ENCODE results near the gene RNF34.

Gene RNF34

DNA sequence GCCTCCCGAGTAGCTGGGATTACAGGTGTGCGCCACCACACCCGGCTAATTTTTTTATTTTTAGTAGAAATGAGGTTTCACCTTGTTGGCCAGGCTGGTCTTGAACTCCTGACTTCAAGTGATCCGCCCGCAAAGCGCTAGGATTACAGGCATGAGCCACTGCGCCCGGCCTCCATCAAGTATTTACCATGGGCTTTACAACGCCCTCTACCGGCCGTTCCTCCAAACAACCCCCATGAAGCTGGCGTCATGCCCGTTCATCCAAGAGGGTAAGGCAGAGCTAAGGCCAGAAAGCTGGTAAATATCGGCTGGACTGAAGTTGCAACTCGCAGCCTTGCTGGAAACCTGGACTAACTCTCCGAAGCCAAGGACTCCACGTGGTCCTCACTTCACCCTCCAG lies 41.6 kb downstream of the RNF34 start:
- no peak for DNase-seq

DNA sequence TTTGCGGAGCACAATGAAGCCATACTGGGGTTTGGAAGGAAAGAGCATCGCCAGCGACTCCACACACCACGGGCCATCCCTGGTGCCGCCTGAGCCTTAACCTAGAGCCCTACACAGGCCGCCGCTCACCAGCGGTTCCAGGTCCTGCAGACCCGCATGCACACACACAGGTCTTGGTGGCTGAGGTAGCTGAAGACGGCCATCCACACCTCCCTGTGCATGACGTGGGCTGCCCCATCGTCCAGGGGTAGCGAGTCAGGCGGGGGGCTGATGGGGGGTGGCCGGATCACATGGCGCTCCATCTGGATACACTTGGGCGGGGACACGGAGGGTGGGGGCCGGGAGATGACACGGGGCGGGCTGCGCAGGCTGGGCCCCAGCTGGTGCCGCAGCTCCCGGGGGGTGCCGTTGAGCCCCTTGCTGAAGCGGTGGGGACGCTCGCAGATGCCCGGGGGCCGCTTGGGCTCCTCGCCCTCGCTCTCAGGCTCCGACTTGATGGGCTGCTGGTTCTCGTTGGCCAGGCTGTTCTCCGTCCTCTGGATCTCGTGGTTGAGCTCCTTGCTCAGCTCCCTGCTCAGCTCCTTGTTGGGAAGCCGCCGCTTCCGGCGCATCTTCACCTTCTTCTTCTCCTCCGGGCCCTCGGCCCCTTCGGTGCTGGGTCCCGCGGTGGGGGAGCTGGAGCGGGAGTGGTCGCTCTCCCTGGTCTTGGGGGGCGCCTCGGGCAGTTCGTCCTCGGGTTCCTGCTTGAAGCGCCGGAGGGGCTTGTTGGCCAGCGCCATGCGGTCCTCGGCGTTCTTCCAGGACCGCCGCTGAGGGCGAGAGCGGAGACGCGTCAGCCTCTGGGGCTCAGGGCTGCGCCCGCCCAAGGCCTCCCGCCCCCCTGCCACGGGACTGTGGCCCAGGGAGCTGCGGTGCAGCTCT lies 42.4 kb downstream of the RNF34 start:
- no peak for DNase-seq

DNA sequence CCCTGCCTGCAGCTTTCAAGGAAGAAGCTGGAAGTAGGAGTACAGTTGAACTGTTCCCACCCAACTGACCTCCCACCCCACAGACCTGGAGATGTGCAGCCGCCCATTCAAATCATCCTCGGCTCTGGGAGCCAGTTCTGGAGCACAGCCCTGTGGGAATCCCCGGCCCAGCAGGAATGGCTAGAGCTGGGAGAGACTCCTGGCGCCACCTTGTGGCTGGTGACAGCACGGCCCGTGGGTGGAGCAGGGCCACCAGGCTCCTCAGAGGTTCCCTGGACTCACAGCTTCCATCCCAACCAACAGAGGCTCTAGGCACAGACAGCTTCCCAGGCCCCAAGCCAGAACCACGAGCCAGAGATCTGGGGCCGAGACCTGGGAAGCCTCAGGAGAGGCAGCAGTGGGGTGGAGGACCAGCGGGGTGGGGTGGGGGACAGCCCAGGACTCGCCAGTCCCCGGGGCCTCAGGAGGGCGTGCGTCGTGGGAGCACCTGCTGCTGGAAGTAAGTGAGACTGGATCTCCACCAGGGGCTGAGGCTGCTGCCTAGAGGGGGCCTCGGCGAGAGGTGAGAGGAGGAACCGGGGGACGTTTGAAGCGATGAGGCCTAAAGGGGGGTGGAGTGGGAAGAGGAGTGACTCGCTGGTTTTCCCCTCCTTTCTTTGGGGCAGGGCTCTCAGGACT lies 43.4 kb downstream of the RNF34 start:
- DNase-seq: peak; percentile 61 to 67

DNA sequence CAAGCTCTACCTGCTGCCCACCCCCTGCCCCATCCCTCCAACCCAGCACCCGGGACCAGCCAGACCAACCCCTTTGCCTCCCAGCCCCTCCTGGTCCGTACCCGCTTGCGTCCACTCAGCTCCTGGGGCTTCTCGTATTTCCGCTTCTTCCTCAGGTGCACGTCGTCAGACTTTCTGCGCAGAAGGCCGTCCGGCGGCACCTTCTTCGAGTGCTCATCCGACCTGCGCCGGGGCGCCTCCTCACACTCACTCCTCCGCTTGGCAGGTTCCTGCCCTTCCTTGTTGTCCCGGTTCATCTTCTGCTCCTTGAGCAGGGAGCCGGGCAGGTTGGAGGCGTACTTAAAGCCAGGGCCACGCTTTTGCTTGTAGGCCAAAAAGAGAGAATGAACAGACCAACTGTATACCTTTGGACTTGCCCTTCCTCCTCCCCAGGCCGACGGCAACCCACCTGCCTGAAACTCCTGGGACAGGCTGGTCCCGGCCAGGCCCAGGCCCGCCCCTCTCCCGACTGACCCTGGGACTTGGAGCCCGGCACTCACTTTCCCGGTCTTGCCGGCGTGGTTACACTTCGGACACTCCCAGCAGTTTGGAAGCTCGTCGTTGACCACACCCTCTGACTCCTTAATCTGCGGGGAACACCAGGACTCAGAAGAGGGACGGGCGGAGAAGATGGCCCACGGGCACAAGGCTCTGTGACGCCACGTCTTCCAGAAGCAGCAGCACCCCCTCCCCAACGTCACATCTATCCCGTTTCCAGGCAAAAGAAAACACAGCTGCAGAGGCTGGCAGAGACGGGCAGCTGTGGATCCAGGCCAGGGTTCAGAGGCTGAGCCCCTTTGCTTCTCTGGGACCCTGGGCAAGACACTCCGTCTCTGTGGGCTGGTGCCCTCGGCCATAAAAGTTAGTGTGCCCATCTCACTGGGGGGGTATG lies 44.3 kb downstream of the RNF34 start:
- no peak for DNase-seq

DNA sequence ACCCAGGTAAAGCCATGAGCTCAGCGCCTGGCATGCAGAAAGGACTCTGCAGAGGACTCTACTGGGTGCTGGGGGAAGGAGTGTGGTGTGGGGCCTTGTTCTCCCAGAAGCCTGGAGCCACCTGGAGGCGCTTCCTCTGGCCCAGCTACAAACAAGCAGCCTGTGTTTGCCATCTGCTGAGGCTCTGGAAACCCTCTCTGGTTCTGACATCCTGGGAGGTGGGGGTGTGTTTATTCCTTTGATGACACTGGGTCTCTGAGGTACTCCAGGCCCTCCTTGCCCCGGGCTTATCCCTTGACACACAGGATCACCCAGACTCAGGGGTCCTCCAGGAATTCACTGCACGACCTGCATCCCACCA lies 44.9 kb downstream of the RNF34 start:
- DNase-seq: no peak

DNA sequence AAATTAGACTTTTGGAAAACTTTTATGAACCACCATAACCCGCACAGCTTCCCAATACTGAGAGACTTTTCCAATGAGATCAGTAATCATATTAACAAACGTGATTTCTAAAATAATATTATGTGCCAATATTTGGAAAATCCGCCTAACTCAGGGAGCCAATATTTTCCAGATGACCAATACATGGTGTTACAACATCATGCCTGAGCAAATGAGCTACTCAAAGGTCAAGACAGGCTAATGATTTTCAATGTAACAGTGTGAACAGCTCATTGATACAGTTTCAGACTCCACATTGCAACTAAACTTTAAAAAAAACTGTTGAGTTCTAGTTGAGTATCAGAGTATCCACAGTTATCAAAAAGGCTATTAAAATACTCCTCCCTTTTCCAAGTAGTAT lies 46.8 kb downstream of the RNF34 start:
- no peak for DNase-seq

DNA sequence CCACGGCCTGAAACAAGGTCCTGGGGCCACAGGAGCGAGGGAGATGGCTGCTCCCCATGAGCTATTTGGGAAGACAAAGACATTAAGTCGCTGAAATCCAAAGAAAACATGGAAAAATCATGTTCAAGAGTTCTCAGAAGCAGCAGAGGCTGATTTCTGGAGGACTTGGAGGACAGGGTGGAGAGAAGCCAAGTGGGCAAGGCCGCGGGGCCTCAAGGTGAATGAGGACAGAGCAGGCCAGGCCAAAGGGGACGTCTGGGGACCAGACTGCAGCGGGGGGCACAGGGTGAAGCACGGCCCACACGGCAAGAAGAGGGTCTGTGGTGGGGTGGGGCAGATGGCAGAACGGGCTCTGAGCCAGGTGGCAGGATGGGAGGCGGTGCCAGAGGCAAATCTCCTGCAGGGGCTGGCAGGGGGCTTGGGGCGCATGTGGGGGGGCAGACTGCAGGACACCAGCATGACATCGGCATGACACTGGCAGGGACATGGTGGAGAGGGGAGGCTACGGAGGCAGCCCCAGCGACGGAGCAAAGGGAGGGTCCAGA lies 48.9 kb downstream of the RNF34 start:
- no peak for DNase-seq

DNA sequence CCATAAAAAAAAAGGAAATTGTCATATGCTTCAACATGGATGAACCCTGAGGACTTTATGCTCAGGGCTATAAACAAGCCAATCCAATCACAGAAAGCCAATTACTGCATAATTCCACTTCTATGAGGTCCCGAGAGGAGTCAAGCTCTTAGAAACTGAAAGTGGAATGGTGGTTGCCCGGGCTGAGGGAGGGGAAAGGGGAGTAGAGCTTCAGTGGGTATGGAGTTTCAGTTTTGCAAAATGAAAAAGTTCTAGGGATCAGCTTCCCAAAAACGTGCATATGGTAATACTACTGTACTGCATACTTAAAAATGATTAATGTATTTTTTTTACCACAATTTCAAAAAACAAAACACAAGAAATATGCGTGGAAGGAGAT lies 52.0 kb downstream of the RNF34 start:
- no peak for DNase-seq

DNA sequence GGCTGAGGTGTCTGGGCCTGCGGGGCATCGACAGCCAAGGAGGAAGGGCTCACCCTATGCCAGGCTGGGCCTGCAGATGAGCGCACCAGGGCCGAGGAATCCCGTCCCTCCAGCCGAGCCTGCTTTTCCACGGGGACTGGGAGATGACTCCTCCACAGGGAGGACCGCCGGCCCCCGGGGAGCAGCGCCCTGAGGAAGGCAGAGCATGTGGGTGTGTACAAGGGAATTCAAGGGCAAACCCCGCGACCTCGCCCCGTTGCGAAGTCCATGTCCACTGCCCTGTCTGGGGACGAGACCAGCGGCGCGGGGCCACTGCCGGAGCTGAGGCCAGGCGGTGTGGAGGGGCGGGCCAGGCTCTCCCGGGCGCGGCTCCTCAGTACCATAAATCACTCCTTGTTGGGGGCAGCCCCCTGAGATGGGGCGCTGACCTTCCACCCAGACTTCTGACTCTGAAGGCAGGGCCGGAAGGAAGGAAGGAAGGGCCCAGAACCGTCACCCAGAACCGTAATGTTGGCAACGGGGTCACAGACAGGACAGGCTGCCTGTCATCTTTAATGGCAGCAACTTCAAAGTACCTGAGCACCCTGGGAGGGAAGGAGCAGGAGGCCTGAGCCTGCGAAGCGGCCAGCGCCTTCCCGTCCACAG lies 52.5 kb downstream of the RNF34 start:
- no peak for DNase-seq

DNA sequence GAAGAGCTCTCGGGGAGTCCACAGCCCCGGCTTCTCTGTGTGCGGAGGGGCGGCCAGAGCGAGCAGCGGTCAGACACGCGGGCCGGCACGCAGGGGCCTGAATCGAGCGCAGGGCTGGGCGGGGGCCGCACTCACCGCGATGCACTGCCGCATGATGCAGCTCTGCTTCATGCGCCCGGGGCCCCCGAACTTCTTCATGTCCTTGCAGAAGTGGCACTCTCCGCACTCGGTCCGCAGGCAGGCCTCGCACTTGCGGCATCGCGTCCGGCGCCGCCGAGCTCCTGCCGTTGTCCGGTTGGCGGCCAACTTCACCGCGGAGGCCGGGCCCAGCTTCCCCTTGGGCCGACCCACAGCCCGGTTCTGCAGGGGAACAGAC lies 53.1 kb downstream of the RNF34 start:
- no peak for DNase-seq

DNA sequence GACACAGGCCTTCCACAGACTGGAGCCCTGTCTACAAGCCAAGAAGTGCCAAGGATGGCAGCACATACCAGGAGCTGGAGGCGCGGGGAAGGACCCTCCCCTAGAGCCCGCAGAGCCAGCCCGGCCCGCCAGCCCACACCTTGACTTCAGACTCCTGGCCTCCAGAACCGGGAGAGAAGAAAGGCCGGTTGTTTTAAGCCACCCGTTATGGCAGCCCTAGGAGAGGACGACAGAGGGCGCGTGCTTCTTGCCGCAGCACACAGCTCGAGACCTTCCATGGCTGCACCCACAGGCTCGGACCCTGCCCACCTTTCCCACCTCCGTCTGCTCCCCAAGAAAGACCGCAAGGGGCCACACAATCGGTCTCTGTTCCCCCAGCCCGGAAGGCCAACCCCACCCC lies 53.7 kb downstream of the RNF34 start:
- DNase-seq: no peak

DNA sequence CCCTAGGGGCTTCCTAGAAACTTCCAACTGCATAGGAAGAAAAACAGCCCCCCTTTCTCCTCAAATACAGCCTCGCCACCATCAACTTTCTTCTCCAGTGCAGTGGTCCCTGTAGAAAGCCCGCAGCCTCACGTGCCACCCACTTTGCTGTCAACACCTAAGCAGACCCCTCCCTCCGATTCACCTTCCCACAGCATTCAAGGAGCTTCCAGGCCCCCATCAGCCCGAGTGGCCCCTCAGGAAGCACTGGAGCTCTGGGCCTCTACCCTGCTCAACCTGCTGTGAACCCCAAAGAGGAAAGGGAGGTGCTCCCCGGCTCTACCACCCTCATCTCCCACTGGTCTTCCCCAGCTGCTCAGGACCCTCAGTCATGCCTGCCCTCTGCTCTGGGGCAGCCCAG lies 55.0 kb downstream of the RNF34 start:
- DNase-seq: no peak

DNA sequence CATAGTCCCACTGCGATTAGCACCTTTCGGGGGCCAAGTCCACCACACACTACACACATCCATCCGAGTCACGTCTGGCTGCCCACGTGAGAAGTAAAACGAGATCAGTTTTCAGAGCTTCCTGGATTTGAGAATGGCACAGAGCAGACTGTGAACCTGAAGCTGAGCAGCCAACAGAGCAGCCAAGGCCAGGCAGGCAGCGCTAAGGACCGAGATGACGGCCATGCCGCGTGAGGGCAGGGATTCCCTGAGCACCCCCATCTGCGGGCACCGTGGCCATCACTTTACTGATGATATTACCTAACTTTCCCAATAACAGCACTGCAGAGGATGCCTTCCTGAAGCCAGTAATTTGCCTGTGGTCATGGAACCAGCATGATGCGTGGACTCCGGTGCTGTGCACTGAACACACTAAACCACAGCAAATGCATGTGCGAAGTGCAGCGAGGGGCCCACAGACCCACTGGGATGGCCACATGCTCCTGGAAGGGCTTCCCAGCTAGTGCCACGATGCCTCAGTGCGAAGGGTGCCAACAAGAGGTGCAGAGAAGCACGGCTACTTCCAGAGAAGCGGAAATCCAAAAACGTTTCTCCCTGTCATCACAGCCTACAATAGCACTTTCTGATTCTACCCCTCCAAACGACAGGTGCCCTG lies 56.0 kb downstream of the RNF34 start:
- no peak for DNase-seq

DNA sequence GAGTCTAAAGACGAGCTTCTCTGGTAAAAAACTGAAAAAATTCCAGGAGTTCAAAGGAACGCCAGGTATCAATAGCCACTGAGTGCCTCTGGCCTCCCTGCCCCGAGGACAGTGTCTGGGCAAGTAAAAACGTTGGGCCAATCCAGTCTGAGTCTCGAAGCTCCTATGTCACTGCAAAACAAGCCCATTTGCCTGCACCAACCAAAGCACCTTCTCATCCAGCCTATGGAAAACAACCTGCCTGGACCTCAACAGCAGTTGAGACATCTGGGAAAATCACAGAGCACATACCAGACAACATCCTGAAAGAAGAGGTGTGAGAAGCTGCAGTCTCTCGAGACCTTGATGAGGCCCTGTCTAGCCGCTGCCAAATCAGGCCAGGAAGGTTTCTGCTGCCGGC lies 56.6 kb downstream of the RNF34 start:
- no peak for DNase-seq

DNA sequence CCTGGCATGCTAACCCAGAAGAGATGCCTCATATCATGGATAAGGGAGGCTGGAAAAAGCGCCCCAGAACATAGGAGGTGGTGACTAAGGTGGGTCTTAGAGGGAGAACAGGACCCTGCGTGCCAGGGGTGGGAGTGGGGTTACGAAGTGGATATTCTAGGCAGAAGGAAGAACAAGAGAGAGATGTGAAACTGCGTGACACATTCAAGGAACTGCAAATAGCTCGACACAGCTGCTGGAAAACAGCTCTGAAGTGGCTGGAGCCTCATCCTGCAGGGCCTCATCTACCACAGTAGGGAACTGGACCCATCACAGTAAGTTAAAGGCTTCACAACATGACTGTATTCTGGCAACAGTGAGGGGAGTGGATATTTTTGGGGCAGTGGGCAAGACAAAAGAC lies 61.1 kb downstream of the RNF34 start:
- no peak for DNase-seq

DNA sequence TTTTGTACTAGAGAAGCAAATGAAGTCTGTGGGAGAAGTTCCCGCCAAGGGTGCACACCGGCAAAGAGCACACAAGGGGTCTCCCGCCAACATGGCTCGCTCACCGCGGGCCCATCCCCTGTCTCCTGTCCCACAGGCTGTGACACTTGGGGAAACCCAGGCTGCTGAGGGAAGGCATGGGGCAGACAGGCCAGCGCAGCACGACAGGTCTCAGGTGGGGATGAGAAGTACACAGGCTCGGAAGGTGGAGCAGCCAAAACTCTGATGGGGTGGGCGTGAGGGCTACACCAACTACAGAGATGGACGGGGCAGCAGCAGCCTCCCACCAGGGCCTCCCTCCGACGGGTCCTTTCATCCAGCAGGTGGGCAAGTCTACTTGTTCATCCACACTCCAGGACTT lies 64.4 kb downstream of the RNF34 start:
- no peak for DNase-seq

DNA sequence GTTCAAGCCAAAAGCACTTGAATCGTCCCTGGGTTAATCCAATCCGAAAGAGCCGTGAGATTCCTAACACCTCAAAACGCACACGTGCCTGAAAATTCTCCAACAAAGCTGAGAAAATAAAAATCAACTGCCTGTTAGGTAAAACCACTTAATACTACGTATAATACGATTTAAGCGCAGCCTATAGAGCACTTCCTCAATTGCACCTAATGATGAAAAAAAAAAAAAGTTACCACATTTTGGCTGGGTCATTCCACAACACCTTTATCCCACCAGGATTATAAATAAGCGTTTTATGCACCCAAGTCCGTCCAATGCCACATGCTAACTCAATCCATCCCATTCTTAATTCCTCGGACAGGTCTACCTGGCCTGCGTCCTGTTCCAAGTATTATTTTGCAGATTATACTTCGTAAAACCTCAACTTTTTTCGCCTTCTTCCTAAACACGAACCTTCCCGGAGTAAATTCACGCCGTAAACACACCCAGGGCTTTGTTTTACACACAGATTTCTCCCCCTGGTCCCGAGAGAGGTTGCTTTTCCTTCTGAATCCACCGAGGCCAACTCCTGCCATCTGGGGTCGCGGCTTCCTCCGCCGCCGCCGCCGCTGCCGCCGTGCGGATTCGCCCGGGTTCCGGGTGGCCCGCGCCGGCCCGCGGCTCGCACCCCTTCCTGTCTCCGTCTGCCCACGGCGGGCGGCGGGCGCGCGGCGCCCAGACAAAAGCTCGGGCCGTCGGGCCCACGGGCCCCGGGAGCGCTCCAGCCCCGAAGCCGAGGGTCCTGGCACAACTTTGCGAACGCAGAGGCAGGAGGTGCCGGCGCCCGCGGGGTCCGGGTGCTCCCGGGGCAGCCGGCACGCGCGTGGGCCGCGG lies 66.2 kb downstream of the RNF34 start:
- DNase-seq: peak; percentile 12 to 18

DNA sequence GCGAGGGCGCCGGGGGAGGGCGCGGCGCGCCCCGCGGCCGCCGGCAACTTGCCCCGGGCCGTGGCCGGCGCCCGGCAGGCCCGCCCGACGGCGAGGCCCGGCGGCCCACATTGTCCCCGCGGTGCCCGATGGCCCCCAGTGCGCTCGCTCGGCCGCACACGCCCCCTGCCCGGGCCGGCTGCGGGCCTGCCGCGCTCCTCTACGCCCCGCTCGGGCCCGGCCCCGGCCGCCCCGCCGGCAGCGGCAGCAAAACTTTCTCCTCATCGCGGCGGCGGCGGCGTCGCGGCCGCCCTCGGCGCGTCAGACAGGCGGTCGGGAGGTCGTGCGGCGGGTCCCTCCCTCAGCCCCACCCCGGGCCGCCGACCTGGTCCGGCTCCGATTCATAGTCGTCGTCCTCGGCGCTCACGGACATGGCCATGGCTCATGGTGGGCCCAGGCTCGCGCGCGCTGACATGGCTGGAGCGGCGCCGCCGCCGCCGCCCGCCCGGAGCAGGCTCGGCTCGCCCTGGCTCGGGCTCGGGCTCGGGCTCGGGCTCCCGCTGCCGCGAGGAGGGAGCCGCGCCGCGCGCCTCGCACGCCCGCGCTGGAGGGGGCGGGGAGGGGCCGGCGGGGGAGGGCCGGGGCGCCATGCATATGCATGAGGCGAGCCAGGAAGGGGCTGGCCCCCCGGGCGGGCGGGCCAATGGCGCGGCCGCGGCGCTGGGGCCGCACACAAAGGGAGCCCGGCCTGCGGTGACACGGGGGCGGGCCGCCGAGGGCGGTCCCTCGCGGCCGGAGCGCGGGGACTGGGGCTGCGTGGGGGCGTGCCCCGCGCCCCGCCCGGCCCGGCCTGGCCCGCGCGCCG lies 67.1 kb downstream of the RNF34 start:
- peak; percentile 79 to 84 for DNase-seq

DNA sequence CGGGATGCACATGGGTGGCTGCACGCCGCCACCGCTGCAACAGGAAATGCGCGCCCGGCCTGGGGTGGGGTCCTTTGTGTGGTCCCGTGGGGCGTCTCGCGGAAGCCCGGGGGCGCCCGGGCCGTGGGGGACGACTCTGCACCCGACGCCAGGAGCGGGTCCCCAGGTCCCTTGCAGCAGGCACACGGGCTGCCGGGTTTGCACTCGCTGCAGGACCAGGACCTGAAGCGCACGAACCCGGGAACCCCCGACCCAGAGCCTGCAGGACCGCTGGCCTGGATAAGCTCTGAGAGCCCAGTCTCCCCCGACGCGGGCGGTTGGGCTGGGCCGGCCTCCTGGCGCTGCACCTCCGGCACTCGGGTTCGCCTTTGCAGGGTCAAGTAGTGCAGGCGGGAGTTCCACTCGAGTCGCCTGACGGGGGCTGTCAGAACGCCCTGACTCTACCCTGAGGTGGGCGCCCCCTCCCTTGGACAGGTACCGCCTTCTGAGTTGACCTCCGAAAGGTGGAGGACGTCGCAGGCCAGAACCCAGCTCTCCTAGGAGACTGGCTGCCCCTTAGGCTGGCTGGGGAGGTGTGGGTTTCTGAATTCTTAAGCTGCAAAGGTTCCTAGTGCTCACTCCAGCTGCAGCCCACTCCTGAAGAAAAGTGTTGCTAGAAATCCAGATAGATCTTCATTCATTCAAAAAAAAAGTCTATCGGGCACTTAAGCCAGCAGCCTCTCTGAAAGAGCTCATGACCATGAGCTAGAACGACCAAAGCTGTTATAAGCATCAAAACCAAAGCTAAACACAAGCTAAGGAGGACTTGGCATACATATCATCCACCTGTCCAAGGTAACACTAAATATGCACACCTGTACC lies 68.0 kb downstream of the RNF34 start:
- DNase-seq: no peak

All from activated CD4-positive, alpha-beta T cell treated with anti-CD3 and anti-CD28 coated beads, Interleukin-2, amount 50 U/mL, for 4 hours (primary cell).